Measurements from ENCODE around the gene TSEN2. TPM values are rescaled to one million over a fixed set of nuclear protein-coding genes. Genes with fewer than 3 reads are reported as not detected.

TSEN2 gene
- polyA plus RNA-seq, 3 donors = 3.2 to 7.3 (median 3.9) TPM

- intact Hi-C loops (cut with micrococcal nuclease) = no loop called here
These were observed 31.4 kb downstream of the TSEN2 start for GRCh38 chr3:12515631-12516030.

GRCh38 chr3:12516873-12517272 is 32.6 kb downstream of the TSEN2 start:
- Mint-ChIP-seq H3K27ac (peak overlapping the region in 1 of 7 donors; percentile 33), H3K4me3 (no peak overlapping the region), H3K9me3 (peaks cover 0 to 2% (median 1%) of the 10 kb centered on the region in 7 donors), H3K4me1 (no peaks in the 10 kb centered on the region), H3K27me3 (ENCODE audit: low read depth in 3 of 3) (no peaks in the 10 kb centered on the region), H3K36me3 (peaks cover 33 to 45% of the 10 kb centered on the region in 2 donors)
- Histone ChIP-seq H3K9me3 (replicated peaks in 1 of 2; ENCODE audit: control insufficient read depth in 1 of 2, insufficient read depth in 1 of 2, low read length in 2 of 2) (no peaks in the 10 kb centered on the region), H3K4me1 (ENCODE audit: control insufficient read depth in 1 of 2, insufficient read depth in 2 of 2, low read length in 2 of 2) (no peaks in the 10 kb centered on the region), H2AFZ (ENCODE audit: insufficient read depth, low read depth, low read length, poor library complexity, severe bottlenecking) (no peak overlapping the region), H3K4me3 (replicated peaks in 1 of 3; ENCODE audit: low read depth in 2 of 3, low read length in 3 of 3) (no peak overlapping the region), H4K20me1 (ENCODE audit: insufficient read depth, low read length) (no peaks in the 10 kb centered on the region), H3K9ac (ENCODE audit: insufficient read depth, low read length, poor library complexity, severe bottlenecking) (no peak overlapping the region), H3K27ac (ENCODE audit: low read depth in 1 of 2, low read length in 2 of 2) (no peak overlapping the region), H3K27me3 (ENCODE audit: control insufficient read depth in 2 of 2, insufficient read depth in 2 of 2, low read length in 2 of 2) (no peaks in the 10 kb centered on the region), H3K4me2 (replicated peaks; ENCODE audit: extremely low read depth, low read length, poor library complexity, severe bottlenecking) (no peak overlapping the region), H3K79me2 (ENCODE audit: insufficient read depth, low read length) (no peaks in the 10 kb centered on the region), H3K36me3 (replicated peaks in 1 of 2; ENCODE audit: control insufficient read depth in 1 of 2, insufficient read depth in 2 of 2, low read length in 2 of 2) (peaks cover 6 to 36% of the 10 kb centered on the region in 2 donors)
- intact Hi-C loops (cut with micrococcal nuclease) = no loop called here
- no peak for DNase-seq
- no peak for TF ChIP-seq CTCF (IDR thresholded peaks at IDR 0.05)
- 100% methylated on average over 5 of the region's 11 CpGs for WGBS (ENCODE audit: insufficient coverage)

More at GRCh38 chr3:12515631-12516030, 31.4 kb downstream of the TSEN2 start:
- Mint-ChIP-seq H3K4me1 (no peaks in the 10 kb centered on the region), H3K4me3 (no peak overlapping the region), H3K9me3 (peaks cover 0 to 2% (median 0%) of the 10 kb centered on the region in 7 donors), H3K27ac (no peak overlapping the region), H3K36me3 (peaks cover 27 to 36% of the 10 kb centered on the region in 2 donors), H3K27me3 (ENCODE audit: low read depth in 3 of 3) (no peaks in the 10 kb centered on the region)
- H4K20me1 ChIP-seq (ENCODE audit: insufficient read depth, low read length) = no peaks in the 10 kb centered on the region
- DNase-seq = no peak
- no peak for TF ChIP-seq CTCF (IDR thresholded peaks at IDR 0.05)
- no peak overlapping the region for H3K4me3 ChIP-seq (replicated peaks in 1 of 3; ENCODE audit: low read depth in 2 of 3, low read length in 3 of 3)
- peaks cover 0 to 34% of the 10 kb centered on the region in 2 donors for H3K36me3 ChIP-seq (replicated peaks in 1 of 2; ENCODE audit: control insufficient read depth in 1 of 2, insufficient read depth in 2 of 2, low read length in 2 of 2)
- no peaks in the 10 kb centered on the region for H3K9me3 ChIP-seq (replicated peaks in 1 of 2; ENCODE audit: control insufficient read depth in 1 of 2, insufficient read depth in 1 of 2, low read length in 2 of 2)
- H3K27ac ChIP-seq (ENCODE audit: low read depth in 1 of 2, low read length in 2 of 2) = no peak overlapping the region
- no peak overlapping the region for H3K9ac ChIP-seq (ENCODE audit: insufficient read depth, low read length, poor library complexity, severe bottlenecking)
- no peaks in the 10 kb centered on the region for H3K4me1 ChIP-seq (ENCODE audit: control insufficient read depth in 1 of 2, insufficient read depth in 2 of 2, low read length in 2 of 2)
- no peak overlapping the region for H2AFZ ChIP-seq (ENCODE audit: insufficient read depth, low read depth, low read length, poor library complexity, severe bottlenecking)
- H3K79me2 ChIP-seq (ENCODE audit: insufficient read depth, low read length) = no peaks in the 10 kb centered on the region
- no peak overlapping the region for H3K4me2 ChIP-seq (replicated peaks; ENCODE audit: extremely low read depth, low read length, poor library complexity, severe bottlenecking)
- no peaks in the 10 kb centered on the region for H3K27me3 ChIP-seq (ENCODE audit: control insufficient read depth in 2 of 2, insufficient read depth in 2 of 2, low read length in 2 of 2)

Measured in CD14-positive monocyte (primary cell).